HPDE6-E6E7 (cell line): Measurements from ENCODE around the gene FAR2.

Source experiments
- DNase-seq: peaks from one replicate; pipeline ENCODE4 v3.0.0; 2011; ENCODE audit warnings: missing footprints; ENCODE audit errors: extremely low spot score

The FAR2 gene

DNA sequence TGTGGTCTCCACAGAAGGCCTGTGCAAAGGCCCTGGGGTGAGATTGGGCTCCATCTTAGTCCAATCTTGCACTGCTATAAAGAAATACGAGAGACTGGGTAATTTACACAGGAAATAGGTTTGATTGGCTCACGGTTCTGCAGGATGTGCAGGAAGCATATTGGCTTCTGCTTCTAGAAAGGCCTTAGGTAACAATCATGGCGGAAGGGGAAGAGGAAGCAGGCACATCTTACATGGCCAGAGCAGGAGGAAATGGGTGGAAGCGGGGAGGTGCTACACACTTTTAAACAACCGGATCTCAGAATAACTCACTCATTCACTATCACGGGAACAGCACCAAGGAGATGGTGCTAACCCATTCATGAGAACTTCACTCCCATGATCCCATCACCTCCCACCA lies 55.4 kb downstream of the FAR2 start:
- DNase-seq = no peak

DNA sequence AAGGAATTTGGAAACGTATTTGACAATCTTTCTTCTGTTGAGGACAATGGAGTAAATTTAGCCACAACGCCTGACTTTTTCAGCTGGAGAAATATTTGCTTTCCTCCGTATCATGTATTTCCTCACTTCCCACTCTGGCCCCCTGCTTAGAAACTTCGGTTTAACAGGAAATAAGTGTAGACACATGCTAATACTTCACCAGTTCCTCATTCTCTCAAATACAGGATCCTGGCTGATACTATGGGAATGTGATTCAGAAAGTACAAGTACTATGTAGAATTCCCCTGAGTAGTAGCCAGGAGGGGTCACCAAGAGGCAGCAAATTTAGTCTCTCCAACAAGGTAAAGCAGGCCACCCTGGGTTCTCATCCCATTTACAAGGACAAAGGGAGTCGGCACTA lies 58.0 kb downstream of the FAR2 start:
- DNase-seq = no peak

DNA sequence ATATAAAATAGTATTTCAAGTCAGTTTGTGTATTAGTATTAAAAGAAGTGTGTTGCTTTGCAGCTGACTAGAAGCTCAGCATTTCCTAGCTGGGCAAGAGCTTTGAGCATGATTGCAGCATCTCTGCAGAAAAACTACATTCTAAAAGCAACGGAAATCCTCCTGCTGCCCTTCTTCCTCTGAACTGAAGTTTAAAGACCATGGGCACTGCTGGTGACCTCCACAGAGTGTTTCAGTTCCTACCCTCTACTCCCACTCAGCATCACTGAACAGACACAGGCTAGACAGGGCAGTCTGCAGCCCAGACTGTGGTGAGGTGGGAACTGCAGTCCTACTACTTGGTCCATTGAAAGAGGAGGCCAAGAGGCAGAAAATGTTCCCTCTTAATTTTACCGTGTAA lies 59.0 kb downstream of the FAR2 start:
- no peak for DNase-seq

- no peak for DNase-seq
These were observed 60.0 kb downstream of the FAR2 start for GRCh38 chr12:29208936-29209701.

DNA sequence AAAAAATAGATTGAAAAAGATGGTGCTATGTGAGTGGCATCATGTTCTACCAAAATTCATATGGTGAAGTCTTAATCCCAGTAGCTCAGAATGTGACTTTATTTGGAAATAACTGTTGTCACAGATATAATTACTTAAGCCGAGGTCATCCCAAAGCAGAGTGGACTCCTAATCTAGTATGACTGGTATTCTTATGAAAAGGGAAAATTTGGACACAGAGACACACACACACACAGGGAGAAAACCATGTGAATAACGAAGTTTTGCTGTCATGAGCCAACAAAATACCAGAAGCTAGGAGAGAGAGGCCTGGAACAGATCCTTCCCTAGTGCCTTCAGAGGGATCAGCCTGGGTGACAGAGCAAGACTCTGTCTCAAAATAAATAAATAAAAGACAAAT lies 62.6 kb downstream of the FAR2 start:
- DNase-seq = no peak

DNA sequence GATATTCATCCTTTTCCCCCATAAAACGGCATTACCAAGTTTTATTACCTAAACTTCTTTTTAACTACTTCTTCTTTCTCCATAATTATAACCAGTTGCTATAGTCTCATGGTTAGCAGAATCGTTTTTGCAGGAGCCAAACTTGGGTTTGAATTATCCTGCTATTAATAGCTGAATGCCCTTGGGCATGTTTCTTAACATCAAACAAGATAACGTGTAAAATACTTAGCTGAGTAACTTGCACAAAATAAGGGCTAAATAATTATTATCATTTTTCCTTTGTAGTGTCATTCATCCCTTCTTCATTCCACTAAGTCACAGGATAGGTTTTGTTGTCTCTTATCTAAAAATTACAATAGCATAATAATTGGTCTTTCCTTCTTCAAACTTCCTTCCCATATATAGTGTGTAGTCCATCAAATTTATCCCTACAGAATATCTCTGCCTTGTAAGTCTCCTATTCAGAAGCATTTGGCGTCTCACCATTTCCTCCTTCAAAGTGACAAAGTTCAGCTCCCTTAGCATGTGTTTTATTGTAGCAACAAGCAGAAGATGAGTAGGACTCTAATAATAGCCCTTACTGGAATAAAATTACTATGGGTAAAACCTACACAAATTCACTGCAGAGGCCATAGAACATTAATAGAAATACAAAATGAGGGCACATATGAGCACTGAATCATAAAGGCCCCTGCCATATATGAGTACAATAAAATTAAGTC lies 63.8 kb downstream of the FAR2 start:
- no peak for DNase-seq

DNA sequence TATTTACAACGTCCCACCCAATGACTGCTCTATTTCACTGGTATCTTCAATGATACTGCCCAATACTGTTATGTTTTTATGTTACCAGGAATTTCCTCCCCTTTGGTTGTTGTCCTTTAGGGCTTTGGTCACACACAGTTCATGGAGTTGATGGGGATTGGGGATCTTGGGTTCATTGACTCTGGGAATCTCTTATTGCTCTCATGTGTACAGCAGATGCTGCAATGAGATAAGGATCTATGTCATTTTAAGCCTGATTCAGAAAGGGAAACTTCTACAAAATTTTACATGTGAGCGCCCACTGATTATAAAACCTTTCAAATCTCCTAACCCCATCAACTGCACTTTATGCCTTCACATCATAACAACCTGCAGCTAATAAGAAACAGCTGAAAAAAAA lies 67.2 kb downstream of the FAR2 start:
- DNase-seq = no peak

- DNase-seq = no peak
These were observed 67.9 kb downstream of the FAR2 start for GRCh38 chr12:29216797-29217575.

GRCh38 chr12:29220632-29221336 lies 71.7 kb downstream of the FAR2 start:
- no peak for DNase-seq

DNA sequence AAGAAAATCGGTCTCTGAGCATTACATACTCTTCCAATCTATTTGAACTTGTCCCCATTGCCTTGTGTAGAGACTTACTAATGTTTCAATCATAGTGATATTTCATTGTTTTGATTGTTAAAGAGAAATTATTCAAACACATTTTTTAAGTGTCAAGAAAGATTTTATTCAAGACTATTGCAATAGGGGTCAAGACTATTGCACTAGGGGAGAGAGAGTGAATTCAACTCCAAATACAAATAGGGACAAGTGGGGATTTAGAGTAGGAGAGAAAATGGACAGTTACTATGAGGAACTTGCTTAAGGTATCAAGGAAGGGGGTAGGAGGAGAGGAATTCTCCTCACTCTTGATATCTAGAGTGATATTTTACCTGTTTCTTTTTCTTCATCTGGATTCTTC lies 73.1 kb downstream of the FAR2 start:
- no peak for DNase-seq

DNA sequence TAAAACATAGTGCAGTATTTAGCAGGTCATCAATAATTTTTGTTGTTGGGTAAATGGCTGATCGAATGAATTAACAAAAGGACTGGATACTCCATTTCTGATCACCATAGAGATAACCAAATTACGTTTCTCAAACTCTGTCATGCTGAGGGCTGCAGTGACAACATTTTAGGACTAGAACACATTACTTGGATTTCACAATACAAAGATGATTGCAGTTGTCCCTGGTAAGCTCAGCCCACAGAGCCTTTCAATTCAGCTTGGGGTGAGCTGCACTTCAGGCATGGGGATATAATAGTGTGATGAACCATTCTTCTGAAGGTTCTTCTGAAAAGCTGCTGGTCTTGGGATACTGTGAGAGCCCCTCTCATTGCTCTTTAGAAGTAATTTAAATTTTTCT lies 74.3 kb downstream of the FAR2 start:
- no peak for DNase-seq

- DNase-seq = no peak
These were observed 75.0 kb downstream of the FAR2 start for GRCh38 chr12:29223956-29224543.

GRCh38 chr12:29224572-29224971 lies 75.5 kb downstream of the FAR2 start:
- no peak for DNase-seq

- no peak for DNase-seq
These were observed 76.8 kb downstream of the FAR2 start for GRCh38 chr12:29225834-29226233.

GRCh38 chr12:29226616-29227015 lies 77.5 kb downstream of the FAR2 start:
- no peak for DNase-seq

DNA sequence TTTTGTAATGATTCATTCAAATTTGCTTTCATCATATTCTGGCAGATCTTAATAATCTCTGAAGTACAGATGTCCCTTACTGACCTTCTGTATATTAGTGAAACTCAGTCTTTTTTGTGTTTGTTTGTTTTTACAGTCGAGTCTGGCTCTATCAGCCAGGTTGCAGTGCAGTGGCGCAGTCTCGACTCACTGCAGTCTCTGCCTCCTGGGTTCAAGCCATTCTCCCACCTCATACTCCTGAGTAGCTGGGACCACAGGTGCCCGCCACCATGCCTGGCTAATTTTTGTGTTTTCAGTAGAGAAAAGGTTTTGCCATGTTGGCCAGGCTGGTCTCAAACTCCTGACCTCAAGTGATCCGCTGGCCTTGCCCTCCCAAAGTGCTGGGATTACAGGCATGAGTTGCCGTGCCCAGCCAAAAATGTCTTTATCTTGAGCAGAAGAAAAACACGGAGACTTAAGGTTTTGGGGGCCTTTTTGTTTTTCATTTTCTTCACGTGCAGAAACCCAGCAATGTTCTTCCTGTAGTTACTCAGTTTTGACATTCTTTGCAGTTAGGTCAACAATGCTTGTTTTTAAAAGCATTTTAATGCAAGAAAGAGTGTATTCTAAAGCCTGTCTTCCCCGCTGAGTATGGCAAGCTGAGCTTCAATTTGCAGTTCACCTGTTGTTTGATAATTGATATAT lies 79.5 kb downstream of the FAR2 start:
- no peak for DNase-seq

- DNase-seq = no peak
These were observed 80.1 kb downstream of the FAR2 start for GRCh38 chr12:29229158-29229505.

GRCh38 chr12:29229937-29230336 lies 80.9 kb downstream of the FAR2 start:
- no peak for DNase-seq

- no peak for DNase-seq
These were observed 81.9 kb downstream of the FAR2 start for GRCh38 chr12:29230800-29231560.

DNA sequence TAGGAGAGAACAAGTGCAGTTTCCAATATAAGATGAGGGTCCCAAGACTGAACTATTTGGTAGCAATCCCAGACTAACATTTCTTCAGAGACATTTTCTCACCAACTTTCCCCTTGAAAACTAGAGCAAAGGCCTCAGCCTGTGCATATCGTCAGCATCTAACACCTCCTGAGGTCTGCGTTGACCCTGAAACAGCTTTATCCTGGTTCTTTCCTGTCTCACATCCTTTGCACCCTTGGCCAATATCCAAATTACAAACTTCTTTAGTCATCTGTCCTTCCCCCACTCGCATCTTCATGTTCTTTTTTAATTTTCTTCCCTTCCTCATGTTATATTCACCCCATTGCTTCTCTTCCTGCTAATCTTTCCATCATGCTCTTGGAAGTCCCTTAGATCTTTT lies 83.0 kb downstream of the FAR2 start:
- no peak for DNase-seq
